ENCODE data around the gene ZNF451. TPM values are rescaled to one million over a fixed set of nuclear protein-coding genes. Genes with fewer than 3 reads are reported as not detected.
"Not testable (repeated sequence)": the region's sequence is repeated elsewhere in the genome, so short reads cannot be mapped to it uniquely, and the experiment has no call there.

The ZNF451 gene
- total and polyA plus RNA-seq, 4 donors: 5.5 to 108 (median 33.8) TPM

DNA sequence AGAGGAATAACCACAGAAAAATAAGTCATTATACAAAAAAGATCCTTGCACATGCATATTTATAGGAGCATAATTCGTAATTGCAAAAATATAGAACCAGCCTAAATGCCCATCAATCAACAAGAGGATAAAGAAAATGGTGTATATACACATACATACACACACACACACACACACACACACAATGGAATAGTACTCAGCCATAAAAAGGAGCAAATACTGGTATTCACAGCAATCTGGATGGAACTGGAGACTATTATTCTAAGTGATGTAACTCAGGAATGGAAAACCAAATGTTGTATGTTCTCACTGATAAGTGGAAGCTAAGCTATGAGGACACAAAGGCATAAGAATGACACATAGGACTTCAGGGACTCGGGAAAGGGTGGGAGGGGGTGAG is 45.4 kb upstream of the ZNF451 start:
- Histone ChIP-seq H3K4me1 (ENCODE audit: control insufficient read depth in 4 of 4, insufficient read depth in 4 of 4, low read length in 3 of 4) (peaks cover 0 to 8% (median 1%) of the 10 kb centered on the region in 4 donors), H3K4me3 (ENCODE audit: low read depth in 1 of 3, low read length in 3 of 3) (no peak overlapping the region), H3K27me3 (ENCODE audit: control insufficient read depth in 4 of 4, insufficient read depth in 4 of 4, low read length in 3 of 4) (peaks cover 0 to 5% (median 2%) of the 10 kb centered on the region in 4 donors), H3K9me3 (ENCODE audit: control insufficient read depth in 4 of 4, low read length in 3 of 4) (no peaks in the 10 kb centered on the region), H3K27ac (ENCODE audit: low read depth in 1 of 2, low read length in 2 of 2) (no peak overlapping the region), H3K36me3 (ENCODE audit: control insufficient read depth in 4 of 4, insufficient read depth in 3 of 4, low read depth in 1 of 4, low read length in 3 of 4) (no peaks in the 10 kb centered on the region), H3K9ac (ENCODE audit: low read depth in 1 of 2, low read length in 2 of 2) (no peak overlapping the region)
- TF ChIP-seq GABPA (IDR thresholded peaks at IDR 0.05 in 1 of 2, conservative IDR thresholded peaks at IDR 0.05 in 1 of 2): no peak
- TF ChIP-seq MAX (IDR thresholded peaks at IDR 0.05): no peak
- TF ChIP-seq RXRA (IDR thresholded peaks at IDR 0.05): no peak
- TF ChIP-seq FOXA2 (IDR thresholded peaks at IDR 0.05): no peak
- WGBS: 97% methylated on average over 2 of the region's 2 CpGs
- DNase-seq (ENCODE audit: low spot score): no peak

DNA sequence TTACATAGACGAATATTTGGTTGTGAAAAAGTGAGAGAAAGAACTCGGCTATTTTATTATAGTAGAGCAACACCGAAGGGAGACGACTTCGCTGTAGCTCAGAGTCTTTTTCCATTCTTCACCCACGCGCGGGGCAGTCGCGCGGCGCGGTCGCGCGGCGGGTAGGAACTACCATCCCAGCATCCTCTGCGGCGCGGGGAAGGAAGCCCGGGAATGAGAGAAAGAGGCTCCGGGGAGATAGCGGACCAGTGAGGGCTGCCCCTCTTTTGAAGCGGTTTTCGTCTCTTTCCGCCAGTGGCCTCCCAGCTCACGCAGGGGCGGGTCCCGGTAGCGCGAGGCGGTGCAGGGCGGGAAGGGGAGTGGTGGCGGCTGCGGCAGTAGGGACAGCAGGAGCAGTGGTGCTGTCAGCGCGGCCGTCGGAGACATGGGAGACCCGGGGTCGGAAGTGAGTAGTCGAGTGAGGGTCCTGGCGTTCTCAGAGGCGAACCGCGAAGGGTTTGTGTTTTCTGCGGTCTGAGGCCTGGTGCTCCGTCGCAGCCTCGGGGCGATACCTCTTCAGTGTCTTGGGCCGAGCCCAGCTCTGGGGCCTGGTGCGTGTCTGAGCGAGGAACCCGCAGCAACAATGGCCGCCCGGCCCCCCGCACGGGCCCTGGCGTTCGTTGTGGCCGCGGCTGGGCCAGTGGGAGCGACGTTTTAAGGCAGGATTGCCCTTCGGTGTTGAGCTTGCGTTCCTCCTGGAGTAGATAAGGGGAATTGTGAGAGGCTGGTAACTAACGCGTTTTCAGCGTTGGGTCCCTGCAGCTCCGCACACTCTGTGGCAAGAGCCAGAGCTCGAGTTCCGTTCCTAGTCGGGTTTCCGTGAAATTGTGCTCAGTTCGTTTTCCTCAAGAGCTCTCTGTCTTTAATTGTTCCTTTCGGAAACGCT is 43.4 kb upstream of the ZNF451 start, which contains the start of gene KIAA1586:
KIAA1586 (plus strand) TSS at position 362 of the 925 bp plus-strand sequence; CDS start at position 425, 63 bp downstream.
- Histone ChIP-seq H3K4me3 (ENCODE audit: low read depth in 1 of 3, low read length in 3 of 3) (peak within 1 kb of the TSS; percentile 60 to 83 (median 60)), H3K9ac (ENCODE audit: low read depth in 1 of 2, low read length in 2 of 2) (peak within 1 kb of the TSS in 1 of 2 donors; percentile 59), H3K27ac (ENCODE audit: low read depth in 1 of 2, low read length in 2 of 2) (peak within 1 kb of the TSS; percentile 15 to 35)
- H3K36me3 ChIP-seq (ENCODE audit: control insufficient read depth in 4 of 4, insufficient read depth in 3 of 4, low read depth in 1 of 4, low read length in 3 of 4); H3K27me3 ChIP-seq (ENCODE audit: control insufficient read depth in 4 of 4, insufficient read depth in 4 of 4, low read length in 3 of 4); H3K9me3 ChIP-seq (ENCODE audit: control insufficient read depth in 4 of 4, low read length in 3 of 4); H3K4me1 ChIP-seq (ENCODE audit: control insufficient read depth in 4 of 4, insufficient read depth in 4 of 4, low read length in 3 of 4): not testable (repeated sequence)
- TF ChIP-seq, protein P1, sequence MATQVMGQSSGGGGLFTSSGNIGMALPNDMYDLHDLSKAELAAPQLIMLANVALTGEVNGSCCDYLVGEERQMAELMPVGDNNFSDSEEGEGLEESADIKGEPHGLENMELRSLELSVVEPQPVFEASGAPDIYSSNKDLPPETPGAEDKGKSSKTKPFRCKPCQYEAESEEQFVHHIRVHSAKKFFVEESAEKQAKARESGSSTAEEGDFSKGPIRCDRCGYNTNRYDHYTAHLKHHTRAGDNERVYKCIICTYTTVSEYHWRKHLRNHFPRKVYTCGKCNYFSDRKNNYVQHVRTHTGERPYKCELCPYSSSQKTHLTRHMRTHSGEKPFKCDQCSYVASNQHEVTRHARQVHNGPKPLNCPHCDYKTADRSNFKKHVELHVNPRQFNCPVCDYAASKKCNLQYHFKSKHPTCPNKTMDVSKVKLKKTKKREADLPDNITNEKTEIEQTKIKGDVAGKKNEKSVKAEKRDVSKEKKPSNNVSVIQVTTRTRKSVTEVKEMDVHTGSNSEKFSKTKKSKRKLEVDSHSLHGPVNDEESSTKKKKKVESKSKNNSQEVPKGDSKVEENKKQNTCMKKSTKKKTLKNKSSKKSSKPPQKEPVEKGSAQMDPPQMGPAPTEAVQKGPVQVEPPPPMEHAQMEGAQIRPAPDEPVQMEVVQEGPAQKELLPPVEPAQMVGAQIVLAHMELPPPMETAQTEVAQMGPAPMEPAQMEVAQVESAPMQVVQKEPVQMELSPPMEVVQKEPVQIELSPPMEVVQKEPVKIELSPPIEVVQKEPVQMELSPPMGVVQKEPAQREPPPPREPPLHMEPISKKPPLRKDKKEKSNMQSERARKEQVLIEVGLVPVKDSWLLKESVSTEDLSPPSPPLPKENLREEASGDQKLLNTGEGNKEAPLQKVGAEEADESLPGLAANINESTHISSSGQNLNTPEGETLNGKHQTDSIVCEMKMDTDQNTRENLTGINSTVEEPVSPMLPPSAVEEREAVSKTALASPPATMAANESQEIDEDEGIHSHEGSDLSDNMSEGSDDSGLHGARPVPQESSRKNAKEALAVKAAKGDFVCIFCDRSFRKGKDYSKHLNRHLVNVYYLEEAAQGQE (IDR thresholded peaks at IDR 0.05): peak; percentile 82
- TF ChIP-seq TAF1 (conservative IDR thresholded peaks at IDR 0.05) (peak; percentile 89), GABPA (IDR thresholded peaks at IDR 0.05 in 1 of 2, conservative IDR thresholded peaks at IDR 0.05 in 1 of 2) (peak; percentile 36 to 82), YY1 (IDR thresholded peaks at IDR 0.05) (peak; percentile 91), RXRA (IDR thresholded peaks at IDR 0.05) (peak; percentile 22 to 23), ZBTB33 (IDR thresholded peaks at IDR 0.05) (peak; percentile 78), NR2F2 (IDR thresholded peaks at IDR 0.05) (peak; percentile 25), RAD21 (IDR thresholded peaks at IDR 0.05) (peak; percentile 22 to 43), SP1 (IDR thresholded peaks at IDR 0.05) (peak; percentile 60), MAX (IDR thresholded peaks at IDR 0.05) (peak; percentile 76)
- peak; percentile 92 for DNase-seq (ENCODE audit: low spot score)
- WGBS: under 1% methylated on average over 47 of the region's 78 CpGs

- H3K4me3 ChIP-seq (ENCODE audit: low read depth in 1 of 3, low read length in 3 of 3); H3K36me3 ChIP-seq (ENCODE audit: control insufficient read depth in 4 of 4, insufficient read depth in 3 of 4, low read depth in 1 of 4, low read length in 3 of 4); DNase-seq (ENCODE audit: low spot score); H3K4me1 ChIP-seq (ENCODE audit: control insufficient read depth in 4 of 4, insufficient read depth in 4 of 4, low read length in 3 of 4); H3K27ac ChIP-seq (ENCODE audit: low read depth in 1 of 2, low read length in 2 of 2); H3K9me3 ChIP-seq (ENCODE audit: control insufficient read depth in 4 of 4, low read length in 3 of 4); H3K9ac ChIP-seq (ENCODE audit: low read depth in 1 of 2, low read length in 2 of 2); H3K27me3 ChIP-seq (ENCODE audit: control insufficient read depth in 4 of 4, insufficient read depth in 4 of 4, low read length in 3 of 4): not testable (repeated sequence)
- no CpG with 5 or more reads among the region's 5 CpGs for WGBS
Observed at GRCh38 chr6:57047257-57047585, 42.8 kb upstream of the ZNF451 start.

DNA sequence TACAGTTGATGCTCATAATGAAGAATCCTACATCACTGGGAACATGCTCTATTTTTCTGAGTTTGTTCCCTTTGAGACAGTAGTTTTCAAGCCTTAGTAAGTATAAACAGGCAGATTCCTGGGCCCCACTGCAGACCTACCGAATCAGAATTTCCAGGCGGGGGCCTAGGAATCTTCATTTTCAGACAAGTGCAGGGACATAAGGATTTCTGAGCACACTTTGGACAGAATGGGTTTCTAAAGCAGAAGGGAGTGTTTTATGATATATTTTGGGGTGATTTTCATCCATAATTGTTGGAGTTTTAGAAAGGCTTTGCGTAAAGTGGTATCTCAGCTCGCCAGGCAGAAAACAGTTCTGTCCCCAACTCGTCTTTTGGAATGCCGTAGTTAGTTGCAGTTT is 42.1 kb upstream of the ZNF451 start:
- H3K9me3 ChIP-seq (ENCODE audit: control insufficient read depth in 4 of 4, low read length in 3 of 4); DNase-seq (ENCODE audit: low spot score); H3K27me3 ChIP-seq (ENCODE audit: control insufficient read depth in 4 of 4, insufficient read depth in 4 of 4, low read length in 3 of 4); H3K27ac ChIP-seq (ENCODE audit: low read depth in 1 of 2, low read length in 2 of 2); H3K4me3 ChIP-seq (ENCODE audit: low read depth in 1 of 3, low read length in 3 of 3); H3K4me1 ChIP-seq (ENCODE audit: control insufficient read depth in 4 of 4, insufficient read depth in 4 of 4, low read length in 3 of 4); H3K9ac ChIP-seq (ENCODE audit: low read depth in 1 of 2, low read length in 2 of 2); H3K36me3 ChIP-seq (ENCODE audit: control insufficient read depth in 4 of 4, insufficient read depth in 3 of 4, low read depth in 1 of 4, low read length in 3 of 4): not testable (repeated sequence)
- WGBS: 87% methylated on average over 6 of the region's 6 CpGs
